NB4 (cell line): ENCODE data around the gene GIT2.

Source experiments
- DNase-seq: peaks from one replicate; pipeline ENCODE4 v3.0.0; 2010; ENCODE audit warnings: low read depth
- H3K4me3 ChIP-seq: one replicate; pipeline ENCODE4 v1.5.1; 2011; ENCODE audit warnings: mild to moderate bottlenecking, low read depth, low read length, moderate library complexity
- MYC ChIP-seq: IDR thresholded peaks from 2 replicates; pipeline ENCODE4 v1.6.1; 2011; ENCODE audit warnings: low read depth, low read length
- POLR2A ChIP-seq: IDR thresholded peaks from 2 replicates; pipeline ENCODE4 v1.6.1; 2011; ENCODE audit warnings: mild to moderate bottlenecking; ENCODE audit not compliant: insufficient read length; ENCODE audit errors: extremely low read depth
- TF ChIP-seq, protein P1 (sequence below): IDR thresholded peaks from one replicate; pipeline ENCODE4 v1.5.1; 2012; ENCODE audit warnings: low read depth, low read length
- TF ChIP-seq, protein P2 (sequence below): IDR thresholded peaks from 2 replicates; pipeline ENCODE4 v1.6.1; 2011; ENCODE audit warnings: low read depth, low read length

GIT2 gene

GRCh38 chr12:109910969-109911348 lies 85.2 kb downstream of the GIT2 start:
- peak; percentile 71 for DNase-seq
- TF ChIP-seq, protein P1, sequence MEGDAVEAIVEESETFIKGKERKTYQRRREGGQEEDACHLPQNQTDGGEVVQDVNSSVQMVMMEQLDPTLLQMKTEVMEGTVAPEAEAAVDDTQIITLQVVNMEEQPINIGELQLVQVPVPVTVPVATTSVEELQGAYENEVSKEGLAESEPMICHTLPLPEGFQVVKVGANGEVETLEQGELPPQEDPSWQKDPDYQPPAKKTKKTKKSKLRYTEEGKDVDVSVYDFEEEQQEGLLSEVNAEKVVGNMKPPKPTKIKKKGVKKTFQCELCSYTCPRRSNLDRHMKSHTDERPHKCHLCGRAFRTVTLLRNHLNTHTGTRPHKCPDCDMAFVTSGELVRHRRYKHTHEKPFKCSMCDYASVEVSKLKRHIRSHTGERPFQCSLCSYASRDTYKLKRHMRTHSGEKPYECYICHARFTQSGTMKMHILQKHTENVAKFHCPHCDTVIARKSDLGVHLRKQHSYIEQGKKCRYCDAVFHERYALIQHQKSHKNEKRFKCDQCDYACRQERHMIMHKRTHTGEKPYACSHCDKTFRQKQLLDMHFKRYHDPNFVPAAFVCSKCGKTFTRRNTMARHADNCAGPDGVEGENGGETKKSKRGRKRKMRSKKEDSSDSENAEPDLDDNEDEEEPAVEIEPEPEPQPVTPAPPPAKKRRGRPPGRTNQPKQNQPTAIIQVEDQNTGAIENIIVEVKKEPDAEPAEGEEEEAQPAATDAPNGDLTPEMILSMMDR = peak; percentile 66
- no peak for TF ChIP-seq POLR2A
- no peak overlapping the region for H3K4me3 ChIP-seq

- no peak for DNase-seq
- H3K4me3 ChIP-seq = no peak overlapping the region
- TF ChIP-seq, protein P1 = no peak
- TF ChIP-seq MYC = no peak
- TF ChIP-seq, protein P2, sequence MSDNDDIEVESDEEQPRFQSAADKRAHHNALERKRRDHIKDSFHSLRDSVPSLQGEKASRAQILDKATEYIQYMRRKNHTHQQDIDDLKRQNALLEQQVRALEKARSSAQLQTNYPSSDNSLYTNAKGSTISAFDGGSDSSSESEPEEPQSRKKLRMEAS = no peak
- TF ChIP-seq POLR2A = no peak
These were observed 85.8 kb downstream of the GIT2 start for GRCh38 chr12:109910254-109910968.

DNA sequence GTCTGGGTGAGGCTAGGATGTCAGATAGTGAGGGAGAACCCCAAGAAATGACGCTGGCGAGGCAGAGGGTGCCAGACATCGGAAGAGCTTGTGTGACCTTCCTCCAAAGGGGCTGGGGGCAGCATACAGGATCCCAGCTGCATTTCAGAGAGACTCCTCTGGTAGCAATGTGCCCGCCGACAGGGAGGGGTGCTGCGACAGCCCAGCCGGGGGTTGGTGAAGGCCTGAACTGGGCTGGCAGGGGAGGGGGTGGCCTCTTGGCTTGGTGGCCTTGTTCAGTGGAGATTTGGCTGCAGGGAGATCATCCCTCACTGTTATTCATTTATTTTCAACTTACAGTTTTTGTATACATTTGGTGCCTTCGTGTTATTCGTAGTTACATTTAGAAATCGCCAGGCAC lies 90.9 kb downstream of the GIT2 start:
- no peak overlapping the region for H3K4me3 ChIP-seq
- TF ChIP-seq, protein P2 = no peak
- TF ChIP-seq MYC (no peak), POLR2A (no peak)
- TF ChIP-seq, protein P1 = no peak
- no peak for DNase-seq

- DNase-seq = no peak
- H3K4me3 ChIP-seq = no peak overlapping the region
- no peak for TF ChIP-seq MYC
- TF ChIP-seq, protein P1 = no peak
- TF ChIP-seq, protein P2 = no peak
These were observed 93.2 kb downstream of the GIT2 start for GRCh38 chr12:109902891-109903418.

DNA sequence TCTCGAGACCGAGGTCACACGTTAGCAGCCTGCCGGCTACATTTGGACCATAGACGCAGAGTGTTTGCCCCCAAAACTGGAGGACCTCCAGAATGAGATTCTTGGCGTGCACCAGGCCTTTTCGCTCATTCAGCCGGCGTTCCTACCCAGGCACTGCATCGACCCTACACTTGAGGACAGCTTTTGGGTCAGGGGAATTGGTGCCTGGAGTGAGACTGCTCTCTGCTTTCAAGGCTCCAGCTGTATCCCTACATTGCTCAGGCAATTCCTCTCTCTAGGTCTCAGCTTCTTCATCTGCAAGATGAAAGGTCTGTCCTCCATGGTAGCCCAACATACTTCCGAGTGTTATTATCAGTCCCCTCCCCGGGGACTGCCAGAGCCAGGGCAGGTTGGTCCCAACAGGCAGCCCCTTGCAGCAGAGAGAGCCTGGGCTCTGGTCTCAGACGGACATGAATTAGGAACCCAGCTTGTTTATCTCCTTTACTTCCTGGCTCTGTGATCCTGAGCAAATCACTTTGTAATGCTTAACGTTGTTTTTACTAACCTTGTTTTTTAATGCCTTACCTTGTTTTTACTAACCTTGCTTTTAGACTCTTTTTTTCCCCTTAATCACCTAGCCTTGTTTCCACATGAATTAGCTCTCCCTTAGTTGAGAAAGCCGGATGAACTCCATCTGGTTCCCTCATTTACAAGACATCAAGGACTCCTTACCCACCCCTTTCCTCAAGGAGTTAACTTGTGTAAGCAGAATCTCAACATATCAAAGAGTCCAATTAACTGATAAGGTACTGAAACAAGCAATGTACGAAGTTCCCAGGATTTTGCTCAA lies 95.2 kb downstream of the GIT2 start:
- no peak for TF ChIP-seq MYC
- TF ChIP-seq, protein P2 = no peak
- peak overlapping the region; percentile 85 for H3K4me3 ChIP-seq
- DNase-seq = peak; percentile 73
